H1 (cell line): Measurements from ENCODE around the gene MEP1A. TPM values are rescaled to one million over a fixed set of nuclear protein-coding genes. Genes with fewer than 3 reads are reported as not detected.

ENCODE experiments used
- GTF2F1 ChIP-seq: IDR thresholded peaks from 2 replicates; pipeline ENCODE4 v1.6.1; 2012; ENCODE audit warnings: low read depth, low read length, improper control_type of control experiment, borderline replicate concordance
- HDAC2 ChIP-seq, 2 experiments: fragments of 300-600 bp in 1 of 2; sonication (generic) in 1 of 2; IDR thresholded peaks; 2 replicates each; pipeline ENCODE4 v1.6.1; 2011 to 2012; ENCODE audit warnings: low read depth in 2 of 2, low read length in 2 of 2, mild to moderate bottlenecking in 2 of 2, moderate library complexity in 2 of 2, borderline replicate concordance in 1 of 2, inconsistent platforms in 1 of 2
- KDM4A ChIP-seq: IDR thresholded peaks from one replicate; pipeline ENCODE4 v1.7.1; 2012; ENCODE audit warnings: low read depth, mild to moderate bottlenecking, moderate library complexity, low read length, inconsistent platforms; ENCODE audit not compliant: severe bottlenecking
- NANOG ChIP-seq: IDR thresholded peaks from 2 replicates; pipeline ENCODE4 v1.6.1; 2011; ENCODE audit warnings: low read length, low read depth, mild to moderate bottlenecking, inconsistent platforms; ENCODE audit not compliant: insufficient read depth, poor library complexity, severe bottlenecking
- RFX5 ChIP-seq: IDR thresholded peaks from 2 replicates; pipeline ENCODE4 v1.6.1; 2011; ENCODE audit warnings: low read depth, low read length, improper control_type of control experiment, borderline replicate concordance
- SIX5 ChIP-seq: IDR thresholded peaks from 2 replicates; pipeline ENCODE4 v1.6.1; 2011; ENCODE audit warnings: mild to moderate bottlenecking, low read depth, low read length
- ZNF274 ChIP-seq: IDR thresholded peaks from 2 replicates; pipeline ENCODE4 v1.7.0; 2012; ENCODE audit warnings: low read length, borderline replicate concordance; ENCODE audit errors: extremely low read depth
- polyA plus RNA-seq, 7 experiments: library from polyadenylated mRNA; depleted of rRNA in 3 of 7; stranded (reverse) in 5 of 7; unstranded in 2 of 7; fragments of >200 nt in 5 of 7; fragments of 200-250 nt in 2 of 7; gene quantifications; 1 replicate in 5 of 7; 2 replicates in 1 of 7; 4 replicates in 1 of 7; pipeline versions ENCODE4 v1.2.1 to v1.2.3, GENCODE V29; 2011 to 2013; ENCODE audit warnings: missing spikeins in 2 of 7, mixed read lengths in 2 of 7
- total RNA-seq: library from RNA; stranded (reverse); fragmentation: NEBNext Ultra II Directional; extraction: Animal tissue kit (Norgen Biotek cat#: 25700); gene quantifications from 2 replicates; pipeline ENCODE4 v1.2.1, GENCODE V29; 2021
- TF ChIP-seq, protein P1 (sequence below): fragments of 300-600 bp; sonication (generic); IDR thresholded peaks from 2 replicates; pipeline ENCODE4 v1.7.1; 2012; ENCODE audit warnings: low read length, moderate library complexity, mild to moderate bottlenecking, inconsistent platforms; ENCODE audit not compliant: insufficient replicate concordance
- TF ChIP-seq, protein P2 (sequence below): IDR thresholded peaks from 2 replicates; pipeline ENCODE4 v1.6.1; 2012; ENCODE audit warnings: inconsistent platforms
- TF ChIP-seq, protein P3 (sequence below): IDR thresholded peaks from 2 replicates; pipeline ENCODE4 v1.6.1; 2011; ENCODE audit warnings: low read length, improper control_type of control experiment

The MEP1A gene
- total and polyA plus RNA-seq, 2 of the 8 experiments (the other 6 are each of a cell fraction or from before 2014, with no cell fraction given), result 0.03 TPM; not detected in 1

DNA sequence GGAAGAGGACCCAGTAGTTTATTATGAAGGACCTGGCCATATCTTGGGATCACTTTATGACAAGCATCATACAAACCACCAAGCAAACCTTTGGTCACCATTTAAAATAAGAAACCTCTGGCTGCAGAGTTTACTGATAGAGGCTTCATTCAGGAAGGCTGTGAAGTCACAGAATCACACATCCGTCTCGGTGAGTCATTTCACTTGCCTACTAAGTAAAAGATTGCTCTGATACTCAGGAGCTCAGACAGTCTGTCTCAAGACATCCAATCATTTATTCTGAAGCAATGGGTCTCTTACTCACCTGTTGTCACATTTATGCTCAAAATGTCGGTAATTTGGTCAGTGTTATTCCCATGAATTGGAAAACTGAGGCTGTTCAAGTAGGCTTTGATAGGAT lies 94.8 kb downstream of the MEP1A start (continued):
- TF ChIP-seq, protein P1, sequence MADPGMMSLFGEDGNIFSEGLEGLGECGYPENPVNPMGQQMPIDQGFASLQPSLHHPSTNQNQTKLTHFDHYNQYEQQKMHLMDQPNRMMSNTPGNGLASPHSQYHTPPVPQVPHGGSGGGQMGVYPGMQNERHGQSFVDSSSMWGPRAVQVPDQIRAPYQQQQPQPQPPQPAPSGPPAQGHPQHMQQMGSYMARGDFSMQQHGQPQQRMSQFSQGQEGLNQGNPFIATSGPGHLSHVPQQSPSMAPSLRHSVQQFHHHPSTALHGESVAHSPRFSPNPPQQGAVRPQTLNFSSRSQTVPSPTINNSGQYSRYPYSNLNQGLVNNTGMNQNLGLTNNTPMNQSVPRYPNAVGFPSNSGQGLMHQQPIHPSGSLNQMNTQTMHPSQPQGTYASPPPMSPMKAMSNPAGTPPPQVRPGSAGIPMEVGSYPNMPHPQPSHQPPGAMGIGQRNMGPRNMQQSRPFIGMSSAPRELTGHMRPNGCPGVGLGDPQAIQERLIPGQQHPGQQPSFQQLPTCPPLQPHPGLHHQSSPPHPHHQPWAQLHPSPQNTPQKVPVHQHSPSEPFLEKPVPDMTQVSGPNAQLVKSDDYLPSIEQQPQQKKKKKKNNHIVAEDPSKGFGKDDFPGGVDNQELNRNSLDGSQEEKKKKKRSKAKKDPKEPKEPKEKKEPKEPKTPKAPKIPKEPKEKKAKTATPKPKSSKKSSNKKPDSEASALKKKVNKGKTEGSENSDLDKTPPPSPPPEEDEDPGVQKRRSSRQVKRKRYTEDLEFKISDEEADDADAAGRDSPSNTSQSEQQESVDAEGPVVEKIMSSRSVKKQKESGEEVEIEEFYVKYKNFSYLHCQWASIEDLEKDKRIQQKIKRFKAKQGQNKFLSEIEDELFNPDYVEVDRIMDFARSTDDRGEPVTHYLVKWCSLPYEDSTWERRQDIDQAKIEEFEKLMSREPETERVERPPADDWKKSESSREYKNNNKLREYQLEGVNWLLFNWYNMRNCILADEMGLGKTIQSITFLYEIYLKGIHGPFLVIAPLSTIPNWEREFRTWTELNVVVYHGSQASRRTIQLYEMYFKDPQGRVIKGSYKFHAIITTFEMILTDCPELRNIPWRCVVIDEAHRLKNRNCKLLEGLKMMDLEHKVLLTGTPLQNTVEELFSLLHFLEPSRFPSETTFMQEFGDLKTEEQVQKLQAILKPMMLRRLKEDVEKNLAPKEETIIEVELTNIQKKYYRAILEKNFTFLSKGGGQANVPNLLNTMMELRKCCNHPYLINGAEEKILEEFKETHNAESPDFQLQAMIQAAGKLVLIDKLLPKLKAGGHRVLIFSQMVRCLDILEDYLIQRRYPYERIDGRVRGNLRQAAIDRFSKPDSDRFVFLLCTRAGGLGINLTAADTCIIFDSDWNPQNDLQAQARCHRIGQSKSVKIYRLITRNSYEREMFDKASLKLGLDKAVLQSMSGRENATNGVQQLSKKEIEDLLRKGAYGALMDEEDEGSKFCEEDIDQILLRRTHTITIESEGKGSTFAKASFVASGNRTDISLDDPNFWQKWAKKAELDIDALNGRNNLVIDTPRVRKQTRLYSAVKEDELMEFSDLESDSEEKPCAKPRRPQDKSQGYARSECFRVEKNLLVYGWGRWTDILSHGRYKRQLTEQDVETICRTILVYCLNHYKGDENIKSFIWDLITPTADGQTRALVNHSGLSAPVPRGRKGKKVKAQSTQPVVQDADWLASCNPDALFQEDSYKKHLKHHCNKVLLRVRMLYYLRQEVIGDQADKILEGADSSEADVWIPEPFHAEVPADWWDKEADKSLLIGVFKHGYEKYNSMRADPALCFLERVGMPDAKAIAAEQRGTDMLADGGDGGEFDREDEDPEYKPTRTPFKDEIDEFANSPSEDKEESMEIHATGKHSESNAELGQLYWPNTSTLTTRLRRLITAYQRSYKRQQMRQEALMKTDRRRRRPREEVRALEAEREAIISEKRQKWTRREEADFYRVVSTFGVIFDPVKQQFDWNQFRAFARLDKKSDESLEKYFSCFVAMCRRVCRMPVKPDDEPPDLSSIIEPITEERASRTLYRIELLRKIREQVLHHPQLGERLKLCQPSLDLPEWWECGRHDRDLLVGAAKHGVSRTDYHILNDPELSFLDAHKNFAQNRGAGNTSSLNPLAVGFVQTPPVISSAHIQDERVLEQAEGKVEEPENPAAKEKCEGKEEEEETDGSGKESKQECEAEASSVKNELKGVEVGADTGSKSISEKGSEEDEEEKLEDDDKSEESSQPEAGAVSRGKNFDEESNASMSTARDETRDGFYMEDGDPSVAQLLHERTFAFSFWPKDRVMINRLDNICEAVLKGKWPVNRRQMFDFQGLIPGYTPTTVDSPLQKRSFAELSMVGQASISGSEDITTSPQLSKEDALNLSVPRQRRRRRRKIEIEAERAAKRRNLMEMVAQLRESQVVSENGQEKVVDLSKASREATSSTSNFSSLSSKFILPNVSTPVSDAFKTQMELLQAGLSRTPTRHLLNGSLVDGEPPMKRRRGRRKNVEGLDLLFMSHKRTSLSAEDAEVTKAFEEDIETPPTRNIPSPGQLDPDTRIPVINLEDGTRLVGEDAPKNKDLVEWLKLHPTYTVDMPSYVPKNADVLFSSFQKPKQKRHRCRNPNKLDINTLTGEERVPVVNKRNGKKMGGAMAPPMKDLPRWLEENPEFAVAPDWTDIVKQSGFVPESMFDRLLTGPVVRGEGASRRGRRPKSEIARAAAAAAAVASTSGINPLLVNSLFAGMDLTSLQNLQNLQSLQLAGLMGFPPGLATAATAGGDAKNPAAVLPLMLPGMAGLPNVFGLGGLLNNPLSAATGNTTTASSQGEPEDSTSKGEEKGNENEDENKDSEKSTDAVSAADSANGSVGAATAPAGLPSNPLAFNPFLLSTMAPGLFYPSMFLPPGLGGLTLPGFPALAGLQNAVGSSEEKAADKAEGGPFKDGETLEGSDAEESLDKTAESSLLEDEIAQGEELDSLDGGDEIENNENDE, result no peak
- TF ChIP-seq SIX5 (no peak), RFX5 (no peak), HDAC2 (IDR thresholded peaks at IDR 0.05; ENCODE audit: borderline replicate concordance in 1 of 2, low read depth in 2 of 2, low read length in 2 of 2) (no peak), NANOG (no peak), ZNF274 (no peak), GTF2F1 (no peak), KDM4A (no peak)
- TF ChIP-seq, protein P2, sequence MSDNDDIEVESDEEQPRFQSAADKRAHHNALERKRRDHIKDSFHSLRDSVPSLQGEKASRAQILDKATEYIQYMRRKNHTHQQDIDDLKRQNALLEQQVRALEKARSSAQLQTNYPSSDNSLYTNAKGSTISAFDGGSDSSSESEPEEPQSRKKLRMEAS, result no peak
- TF ChIP-seq, protein P3, sequence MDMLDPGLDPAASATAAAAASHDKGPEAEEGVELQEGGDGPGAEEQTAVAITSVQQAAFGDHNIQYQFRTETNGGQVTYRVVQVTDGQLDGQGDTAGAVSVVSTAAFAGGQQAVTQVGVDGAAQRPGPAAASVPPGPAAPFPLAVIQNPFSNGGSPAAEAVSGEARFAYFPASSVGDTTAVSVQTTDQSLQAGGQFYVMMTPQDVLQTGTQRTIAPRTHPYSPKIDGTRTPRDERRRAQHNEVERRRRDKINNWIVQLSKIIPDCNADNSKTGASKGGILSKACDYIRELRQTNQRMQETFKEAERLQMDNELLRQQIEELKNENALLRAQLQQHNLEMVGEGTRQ, result no peak
